Measurements from ENCODE around the gene CACUL1.

- TF ChIP-seq CTCF (IDR thresholded peaks at IDR 0.05; ENCODE audit: poor library complexity) = no peak
- TF ChIP-seq EZH2 (IDR thresholded peaks at IDR 0.05; ENCODE audit: borderline replicate concordance) = no peak
- TF ChIP-seq EZH2phosphoT487 (IDR thresholded peaks at IDR 0.05; ENCODE audit: low read depth, severe bottlenecking, unreplicated experiment) = no peak
These were observed 8.6 kb upstream of the CACUL1 start for GRCh38 chr10:118763202-118763988.

Data from hepatocyte (in vitro differentiated cells).